H1 (cell line): ENCODE results near the gene LYRM4.

Experiments
- EZH2 ChIP-seq: fragments of 200-600 bp; sonication (generic); IDR thresholded peaks from 2 replicates; pipeline ENCODE4 v1.7.1; 2012; ENCODE audit warnings: low read depth, mild to moderate bottlenecking, moderate library complexity, low read length, inconsistent platforms; ENCODE audit not compliant: severe bottlenecking
- POLR2A ChIP-seq, 2 experiments: IDR thresholded peaks; 1 replicate in 1 of 2; 2 replicates in 1 of 2; pipeline ENCODE4 v1.6.1; 2011; ENCODE audit warnings: low read depth in 2 of 2, low read length in 2 of 2, mild to moderate bottlenecking in 2 of 2; ENCODE audit errors: control extremely low read depth in 1 of 2
- POLR2AphosphoS5 ChIP-seq: IDR thresholded peaks from 2 replicates; pipeline ENCODE4 v1.6.1; 2011; ENCODE audit warnings: low read depth, low read length
- TF ChIP-seq, protein P1 (sequence below), 3 experiments: IDR thresholded peaks; 1 replicate in 2 of 3; 2 replicates in 1 of 3; pipeline versions ENCODE4 v1.5.1 to v1.6.1; 2011; ENCODE audit warnings: low read length in 3 of 3, mild to moderate bottlenecking in 3 of 3, inconsistent platforms in 2 of 3, low read depth in 1 of 3, moderate library complexity in 1 of 3; ENCODE audit not compliant: insufficient read depth in 1 of 3; ENCODE audit errors: control extremely low read depth in 1 of 3
- TF ChIP-seq, protein P2 (sequence below): IDR thresholded peaks from 2 replicates; pipeline ENCODE4 v1.6.1; 2012; ENCODE audit warnings: inconsistent platforms

DNA sequence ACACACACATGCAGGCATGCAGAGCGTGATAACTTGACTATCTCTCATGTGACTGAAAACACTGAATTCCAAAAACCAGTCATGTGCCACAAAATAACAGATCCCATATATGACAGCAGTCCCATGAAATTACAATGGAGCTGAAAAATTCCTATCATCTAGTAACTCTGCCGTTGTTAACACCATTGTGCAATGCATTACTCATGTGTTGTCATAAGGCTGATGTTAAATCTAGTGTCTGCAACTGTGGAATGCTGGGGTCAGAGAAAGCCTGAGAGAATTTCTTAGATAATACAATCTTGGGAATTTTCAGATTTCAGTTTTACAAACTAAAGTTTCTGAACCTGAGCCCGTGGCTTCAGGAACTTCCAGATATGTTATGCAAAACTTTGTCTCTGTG, 70.2 kb downstream of the LYRM4 start:
- TF ChIP-seq, protein P1, sequence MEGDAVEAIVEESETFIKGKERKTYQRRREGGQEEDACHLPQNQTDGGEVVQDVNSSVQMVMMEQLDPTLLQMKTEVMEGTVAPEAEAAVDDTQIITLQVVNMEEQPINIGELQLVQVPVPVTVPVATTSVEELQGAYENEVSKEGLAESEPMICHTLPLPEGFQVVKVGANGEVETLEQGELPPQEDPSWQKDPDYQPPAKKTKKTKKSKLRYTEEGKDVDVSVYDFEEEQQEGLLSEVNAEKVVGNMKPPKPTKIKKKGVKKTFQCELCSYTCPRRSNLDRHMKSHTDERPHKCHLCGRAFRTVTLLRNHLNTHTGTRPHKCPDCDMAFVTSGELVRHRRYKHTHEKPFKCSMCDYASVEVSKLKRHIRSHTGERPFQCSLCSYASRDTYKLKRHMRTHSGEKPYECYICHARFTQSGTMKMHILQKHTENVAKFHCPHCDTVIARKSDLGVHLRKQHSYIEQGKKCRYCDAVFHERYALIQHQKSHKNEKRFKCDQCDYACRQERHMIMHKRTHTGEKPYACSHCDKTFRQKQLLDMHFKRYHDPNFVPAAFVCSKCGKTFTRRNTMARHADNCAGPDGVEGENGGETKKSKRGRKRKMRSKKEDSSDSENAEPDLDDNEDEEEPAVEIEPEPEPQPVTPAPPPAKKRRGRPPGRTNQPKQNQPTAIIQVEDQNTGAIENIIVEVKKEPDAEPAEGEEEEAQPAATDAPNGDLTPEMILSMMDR (IDR thresholded peaks at IDR 0.05; ENCODE audit: control extremely low read depth in 1 of 3, insufficient read depth in 1 of 3, low read depth in 1 of 3, low read length in 3 of 3), result no peak
- no peak for TF ChIP-seq POLR2A (IDR thresholded peaks at IDR 0.05; ENCODE audit: control extremely low read depth in 1 of 2, low read depth in 2 of 2, low read length in 2 of 2)
- no peak for TF ChIP-seq EZH2
- TF ChIP-seq, protein P2, sequence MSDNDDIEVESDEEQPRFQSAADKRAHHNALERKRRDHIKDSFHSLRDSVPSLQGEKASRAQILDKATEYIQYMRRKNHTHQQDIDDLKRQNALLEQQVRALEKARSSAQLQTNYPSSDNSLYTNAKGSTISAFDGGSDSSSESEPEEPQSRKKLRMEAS, result no peak
- TF ChIP-seq POLR2AphosphoS5, result no peak
